ENCODE measurements around the gene TNS2. TPM values are rescaled to one million over a fixed set of nuclear protein-coding genes. Genes with fewer than 3 reads are reported as not detected.

Gene TNS2
- total and polyA plus RNA-seq, 2 of the 13 experiments (the other 11 are each of a cell fraction or from before 2014, with no cell fraction given) = 8.9 to 20.4 TPM

GRCh38 chr12:53091756-53092155, 41.9 kb downstream of the TNS2 start:
- H2AFZ ChIP-seq (ENCODE audit: low read length) = no peak overlapping the region
- in situ Hi-C loops (cut with HindIII; ENCODE audit: extremely low pct_ligation_motif_present, low pct_unique_long_range_greater_than_20kb) (no loop called here), intact Hi-C loops (cut with micrococcal nuclease; ENCODE audit: unreplicated experiment) (no loop called here)
- peaks cover 0 to 13% of the 10 kb centered on the region in 2 experiments; a peak in 2 of 5 replicates for H3K27me3 ChIP-seq (ENCODE audit: control insufficient read depth in 1 of 2, insufficient read depth in 2 of 2, low read length in 2 of 2)
- no peak for FAIRE-seq
- peaks cover 29% of the 10 kb centered on the region for H3K4me1 ChIP-seq (ENCODE audit: insufficient read depth, low read length)
- no peak for ATAC-seq
- H3K79me2 ChIP-seq (ENCODE audit: insufficient read depth, low read length) = no peaks in the 10 kb centered on the region
- TF ChIP-seq POGZ (CRISPR knock-in tag; IDR thresholded peaks at IDR 0.05) (no peak), PRMT3 (CRISPR knock-in tag; IDR thresholded peaks at IDR 0.05; ENCODE audit: borderline replicate concordance, low read depth) (no peak), ZNF562 (CRISPR knock-in tag; IDR thresholded peaks at IDR 0.05; ENCODE audit: borderline replicate concordance) (no peak), ZC3H13 (CRISPR knock-in tag; IDR thresholded peaks at IDR 0.05) (no peak), CC2D1A (CRISPR knock-in tag; IDR thresholded peaks at IDR 0.05) (no peak), MYNN (CRISPR knock-in tag; IDR thresholded peaks at IDR 0.05; ENCODE audit: low read depth) (no peak), ONECUT2 (CRISPR knock-in tag; IDR thresholded peaks at IDR 0.05) (no peak), GFI1 (CRISPR knock-in tag; IDR thresholded peaks at IDR 0.05; ENCODE audit: borderline replicate concordance) (no peak), ZNF777 (CRISPR knock-in tag; IDR thresholded peaks at IDR 0.05) (no peak), GTF3A (CRISPR knock-in tag; conservative IDR thresholded peaks at IDR 0.05) (no peak), ZNF607 (CRISPR knock-in tag; IDR thresholded peaks at IDR 0.05; ENCODE audit: borderline replicate concordance) (no peak), ZFP82 (CRISPR knock-in tag; IDR thresholded peaks at IDR 0.05; ENCODE audit: borderline replicate concordance) (no peak), SIN3B (IDR thresholded peaks at IDR 0.05; ENCODE audit: low read length) (no peak)
- no peak overlapping the region for H3K4me2 ChIP-seq (ENCODE audit: low read depth, low read length)
- no peak overlapping the region for H3K9ac ChIP-seq (ENCODE audit: insufficient read depth, low read depth, low read length)
- 47% methylated on average over 6 of the region's 6 CpGs for WGBS (ENCODE audit: low lambda C conversion rate)
- H3K4me3 ChIP-seq (replicated peaks in 1 of 3; ENCODE audit: insufficient read depth in 1 of 3, low read depth in 2 of 3, low read length in 3 of 3) = no peak overlapping the region
- no peaks in the 10 kb centered on the region for H4K20me1 ChIP-seq (ENCODE audit: insufficient read depth, low read length)
- H3K9me3 ChIP-seq (ENCODE audit: low read length) = no peaks in the 10 kb centered on the region
- POLR2A ChIA-PET = interaction anchor here (1.4 to 2.5 kb wide), 2 partner anchors 11 to 13 kb away, joined by 5 to 11 read pairs; partner anchors contain the start of gene SPRYD3
- no TSS peak for BruUV-seq (replicated peaks)
- no peak overlapping the region for H3K27ac ChIP-seq (ENCODE audit: extremely low read length, insufficient read depth, low read length)
- DNase-seq (ENCODE audit: low spot score) = no peak
- CTCF ChIA-PET (ENCODE audit: low intra/inter-chr PET ratio, low total read pairs) = no interaction called here
- H3K36me3 ChIP-seq (replicated peaks in 1 of 2; ENCODE audit: control insufficient read depth in 1 of 2, insufficient read depth in 2 of 2, low read length in 2 of 2) = no peaks in the 10 kb centered on the region

All from HepG2 (cell line).